Caco-2 (cell line): ENCODE data around the gene ZCCHC3. TPM values are rescaled to one million over a fixed set of nuclear protein-coding genes. Genes with fewer than 3 reads are reported as not detected.
A peak's percentile ranks its signal among the peaks of the same experiment; 100 is the strongest.

Experiments
- BruUV-seq: library from RNA; stranded (reverse); fragments of 400-500 nt; replicated peaks from 2 replicates; lab custom pipeline; 2021; lab: Mats Ljungman, UMichigan
- CTCF ChIA-PET: fragments of 300-600 bp; sonication (Branson Sonifier 250); formaldehyde crosslinking; loops from one replicate; lab custom pipeline; 2022; ENCODE audit warnings: antibody characterized with exemption; lab: Charles Lee
- POLR2A ChIA-PET: fragments of 300-600 bp; sonication (Branson Sonifier 250); formaldehyde crosslinking; loops from one replicate; lab custom pipeline; 2022; ENCODE audit warnings: antibody characterized with exemption; lab: Charles Lee
- DNase-seq, 2 experiments: peaks; one replicate each; pipeline versions ENCODE4 v3.0.0 to v3.0.0-alpha.2; 2020 to 2022
- H3K27me3 ChIP-seq: replicated peaks from 2 replicates; pipeline ENCODE4 v1.6.0; 2011; ENCODE audit warnings: low read length; ENCODE audit not compliant: control insufficient read depth, insufficient read depth
- H3K36me3 ChIP-seq: 2 replicates; pipeline ENCODE4 v1.5.1; 2011; ENCODE audit warnings: low read length; ENCODE audit not compliant: control insufficient read depth, insufficient read depth
- H3K4me1 ChIP-seq: fragments of 250-450 bp; sonication (Bioruptor Pico); 2 replicates; pipeline ENCODE4 v1.5.1; 2020; ENCODE audit warnings: mild to moderate bottlenecking
- H3K4me3 ChIP-seq: 2 replicates; pipeline ENCODE4 v1.5.1; 2011; ENCODE audit warnings: low read depth, mild to moderate bottlenecking, control low read depth, low read length
- H3K9me3 ChIP-seq: fragments of 250-450 bp; sonication (Bioruptor Pico); 2 replicates; pipeline ENCODE4 v1.5.1; 2020; ENCODE audit warnings: mild to moderate bottlenecking, moderate library complexity
- H3K27ac Mint-ChIP-seq: one replicate; pipeline ENCODE4 v1.8.0; 2022; ENCODE audit warnings: mixed read lengths; ENCODE audit not compliant: unreplicated experiment
- H3K27me3 Mint-ChIP-seq: one replicate; pipeline ENCODE4 v1.8.0; 2022; ENCODE audit warnings: mixed read lengths; ENCODE audit not compliant: insufficient read depth, unreplicated experiment
- H3K36me3 Mint-ChIP-seq: one replicate; pipeline ENCODE4 v1.8.0; 2022; ENCODE audit warnings: mild to moderate bottlenecking, mixed read lengths; ENCODE audit not compliant: insufficient read depth, unreplicated experiment
- H3K4me1 Mint-ChIP-seq: one replicate; pipeline ENCODE4 v1.8.0; 2022; ENCODE audit warnings: low read depth, mixed read lengths; ENCODE audit not compliant: unreplicated experiment
- H3K4me3 Mint-ChIP-seq: one replicate; pipeline ENCODE4 v1.8.0; 2022; ENCODE audit warnings: mild to moderate bottlenecking, moderate library complexity, mixed read lengths; ENCODE audit not compliant: unreplicated experiment
- H3K9me3 Mint-ChIP-seq: one replicate; pipeline ENCODE4 v1.8.0; 2022; ENCODE audit warnings: mixed read lengths; ENCODE audit not compliant: unreplicated experiment
- CTCF ChIP-seq, 2 experiments: fragments of 200-600 bp in 1 of 2; IDR thresholded peaks; 1 replicate in 1 of 2; 2 replicates in 1 of 2; pipeline versions ENCODE4 v1.5.1 to v1.8.0; 2011 to 2022; ENCODE audit warnings: antibody characterized with exemption in 1 of 2, control low read depth in 1 of 2, inconsistent platforms in 1 of 2, low read depth in 1 of 2, low read length in 1 of 2, mild to moderate bottlenecking in 1 of 2, moderate library complexity in 1 of 2; ENCODE audit not compliant: insufficient read depth in 1 of 2, severe bottlenecking in 1 of 2, unreplicated experiment in 1 of 2
- intact Hi-C: fragments of 100-400 bp; cut with micrococcal nuclease; formaldehyde crosslinking; loops from one replicate; pipeline ENCODE4 v1.10.0; 2022; ENCODE audit not compliant: unreplicated experiment
- total RNA-seq: library from RNA; stranded (reverse); gene quantifications from 2 replicates; pipeline ENCODE4 v1.2.3, GENCODE V29; 2022

ZCCHC3 gene
- total RNA-seq, 1 experiment from 2014 or later: 37.2 TPM

- intact Hi-C loops: loop anchor here (1.0 kb wide), 1 partner anchor 28 kb away; the partner anchor contains the start of gene ZCCHC3
- Histone ChIP-seq H3K4me3 (peak within 1 kb of the TSS; percentile 59), H3K9me3 (no peaks in the 10 kb centered on the region), H3K27me3 (no peaks in the 10 kb centered on the region), H3K36me3 (no peaks in the 10 kb centered on the region), H3K4me1 (0 out of 2 replicates have a peak, but pooled peaks cover 10% of the 10 kb centered on the region)
- Mint-ChIP-seq H3K27me3 (peaks cover 4% of the 10 kb centered on the region), H3K36me3 (peaks cover 46% of the 10 kb centered on the region), H3K4me1 (peaks cover 8% of the 10 kb centered on the region), H3K27ac (peak within 1 kb of the TSS; percentile 87), H3K9me3 (no peaks in the 10 kb centered on the region), H3K4me3 (peak within 1 kb of the TSS; percentile 94)
- peak; percentile 97 to 99 for DNase-seq
- ChIA-PET CTCF (interaction anchor here (1.3 kb wide), 2 partner anchors 59 to 106 kb away, joined by 3 to 4 read pairs; no protein-coding TSS in a partner anchor), POLR2A (interaction anchor here (0.5 to 3.1 kb wide), 5 partner anchors 11 to 56 kb away, joined by 5 to 14 read pairs (median 9); partner anchors contain the start of genes NRSN2, TRIB3 and ZCCHC3)
- no peak for TF ChIP-seq CTCF (IDR thresholded peaks at IDR 0.05; ENCODE audit: insufficient read depth in 1 of 2, low read depth in 1 of 2, low read length in 1 of 2, severe bottlenecking in 1 of 2, unreplicated experiment in 1 of 2)
- BruUV-seq: no TSS peak
These were observed 27.9 kb downstream of the ZCCHC3 start, which contains the start of gene SOX12 for GRCh38 chr20:325045-325888. Gene SOX12, plus strand, starts transcription at chr20:325552. Its CDS starts 373 bp downstream, at chr20:325925.

DNA sequence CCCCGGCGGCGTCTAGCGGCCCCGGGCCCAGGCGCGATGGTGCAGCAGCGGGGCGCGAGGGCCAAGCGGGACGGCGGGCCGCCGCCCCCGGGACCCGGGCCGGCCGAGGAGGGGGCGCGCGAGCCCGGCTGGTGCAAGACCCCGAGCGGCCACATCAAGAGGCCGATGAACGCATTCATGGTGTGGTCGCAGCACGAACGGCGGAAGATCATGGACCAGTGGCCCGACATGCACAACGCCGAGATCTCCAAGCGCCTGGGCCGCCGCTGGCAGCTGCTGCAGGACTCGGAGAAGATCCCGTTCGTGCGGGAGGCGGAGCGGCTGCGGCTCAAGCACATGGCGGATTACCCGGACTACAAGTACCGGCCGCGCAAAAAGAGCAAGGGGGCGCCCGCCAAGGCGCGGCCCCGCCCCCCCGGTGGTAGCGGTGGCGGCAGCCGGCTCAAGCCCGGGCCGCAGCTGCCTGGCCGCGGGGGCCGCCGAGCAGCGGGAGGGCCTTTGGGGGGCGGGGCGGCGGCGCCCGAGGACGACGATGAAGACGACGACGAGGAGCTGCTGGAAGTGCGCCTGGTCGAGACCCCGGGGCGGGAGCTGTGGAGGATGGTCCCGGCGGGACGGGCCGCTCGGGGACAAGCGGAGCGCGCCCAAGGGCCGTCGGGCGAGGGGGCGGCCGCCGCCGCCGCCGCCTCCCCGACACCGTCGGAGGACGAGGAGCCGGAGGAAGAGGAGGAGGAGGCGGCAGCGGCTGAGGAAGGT is 28.7 kb downstream of the ZCCHC3 start:
- no TSS peak for BruUV-seq
- CTCF ChIA-PET: interaction anchor here (1.3 kb wide), 1 partner anchor 60 kb away, joined by 3 read pairs; no protein-coding TSS in a partner anchor
- POLR2A ChIA-PET: interaction anchor here (0.6 to 3.1 kb wide), 2 partner anchors 21 to 51 kb away, joined by 9 to 14 read pairs; partner anchors contain the start of gene NRSN2
- Histone ChIP-seq H3K27me3 (no peaks in the 10 kb centered on the region), H3K9me3 (no peaks in the 10 kb centered on the region), H3K4me3 (peak overlapping the region; percentile 59), H3K36me3 (no peaks in the 10 kb centered on the region), H3K4me1 (0 out of 2 replicates have a peak, but pooled peaks cover 10% of the 10 kb centered on the region)
- peak overlapping the region; percentile 94 for H3K4me3 Mint-ChIP-seq
- peak; percentile 72 to 73 for DNase-seq
- peaks cover 4% of the 10 kb centered on the region for H3K27me3 Mint-ChIP-seq
- peak overlapping the region; percentile 48 for H3K27ac Mint-ChIP-seq
- H3K4me1 Mint-ChIP-seq: peaks cover 8% of the 10 kb centered on the region
- peaks cover 46% of the 10 kb centered on the region for H3K36me3 Mint-ChIP-seq
- no peaks in the 10 kb centered on the region for H3K9me3 Mint-ChIP-seq
- no peak for TF ChIP-seq CTCF (IDR thresholded peaks at IDR 0.05; ENCODE audit: insufficient read depth in 1 of 2, low read depth in 1 of 2, low read length in 1 of 2, severe bottlenecking in 1 of 2, unreplicated experiment in 1 of 2)
- intact Hi-C loops: loop anchor here (1.0 kb wide), 1 partner anchor 29 kb away; the partner anchor contains the start of gene ZCCHC3
